Astrocyte (in vitro differentiated cells and primary cell): ENCODE results near the gene SDK1.

Experiments used
- CTCF ChIP-seq: IDR thresholded peaks from 2 replicates; pipeline ENCODE4 v1.5.1; 2011; ENCODE audit warnings: low read depth, mild to moderate bottlenecking, inconsistent platforms, low read length, moderate library complexity; ENCODE audit not compliant: insufficient read depth
- EZH2 ChIP-seq: IDR thresholded peaks from 2 replicates; pipeline ENCODE4 v1.6.1; 2012; ENCODE audit warnings: mild to moderate bottlenecking, low read length, inconsistent platforms; ENCODE audit not compliant: insufficient read depth

GRCh38 chr7:4220011-4220410 is 919.0 kb downstream of the SDK1 start:
- TF ChIP-seq CTCF (no peak), EZH2 (no peak)
